ENCODE measurements around the gene FAM162A.

FAM162A gene

GRCh38 chr3:122406198-122406597, 22.2 kb downstream of the FAM162A start:
- Histone ChIP-seq H3K79me2 (ENCODE audit: low read length) (peaks cover 5% of the 10 kb centered on the region; the same call in 1 of the 2 replicates), H3K9me3 (ENCODE audit: insufficient read depth, low read length) (no peaks in the 10 kb centered on the region), H4K20me1 (ENCODE audit: insufficient read depth, low read length) (peaks cover 10% of the 10 kb centered on the region; the same call in 1 of the 2 replicates), H3K4me1 (ENCODE audit: low read length) (no peaks in the 10 kb centered on the region), H3K36me3 (replicated peaks; ENCODE audit: low read depth, low read length) (peaks cover 75% of the 10 kb centered on the region), H3K9ac (ENCODE audit: low read length) (no peak overlapping the region), H3K27me3 (ENCODE audit: low read depth, low read length) (no peaks in the 10 kb centered on the region), H3K4me2 (ENCODE audit: low read length) (no peak overlapping the region), H3K27ac (ENCODE audit: low read length) (no peak overlapping the region), H3K4me3 (ENCODE audit: low read length) (no peak overlapping the region), H2AFZ (ENCODE audit: low read depth, low read length) (no peak overlapping the region)
- TF ChIP-seq CTCF (IDR thresholded peaks at IDR 0.05; ENCODE audit: low read depth, low read length) (no peak), EZH2phosphoT487 (IDR thresholded peaks at IDR 0.05; ENCODE audit: low read depth) (no peak)

GRCh38 chr3:122407946-122408345, 24.0 kb downstream of the FAM162A start:
- H4K20me1 ChIP-seq (ENCODE audit: insufficient read depth, low read length), result peaks cover under 1% of the 10 kb centered on the region; the same call in 1 of the 2 replicates

GRCh38 chr3:122409446-122409845, 25.5 kb downstream of the FAM162A start:
- H3K9me3 ChIP-seq (ENCODE audit: insufficient read depth, low read length), result no peaks in the 10 kb centered on the region
- H3K27ac ChIP-seq (ENCODE audit: low read length), result no peak overlapping the region
- H4K20me1 ChIP-seq (ENCODE audit: insufficient read depth, low read length), result no peaks in the 10 kb centered on the region
- TF ChIP-seq CTCF (IDR thresholded peaks at IDR 0.05; ENCODE audit: low read depth, low read length) (no peak), EZH2phosphoT487 (IDR thresholded peaks at IDR 0.05; ENCODE audit: low read depth) (no peak)
- no peaks in the 10 kb centered on the region for H3K27me3 ChIP-seq (ENCODE audit: low read depth, low read length)
- no peak overlapping the region for H2AFZ ChIP-seq (ENCODE audit: low read depth, low read length)
- H3K4me1 ChIP-seq (ENCODE audit: low read length), result no peaks in the 10 kb centered on the region
- no peak overlapping the region for H3K4me2 ChIP-seq (ENCODE audit: low read length)
- H3K9ac ChIP-seq (ENCODE audit: low read length), result no peak overlapping the region
- peaks cover 22% of the 10 kb centered on the region for H3K79me2 ChIP-seq (ENCODE audit: low read length)
- peaks cover 65% of the 10 kb centered on the region for H3K36me3 ChIP-seq (replicated peaks; ENCODE audit: low read depth, low read length)
- H3K4me3 ChIP-seq (ENCODE audit: low read length), result no peak overlapping the region

More at GRCh38 chr3:122407946-122408345, 24.0 kb downstream of the FAM162A start:
- Histone ChIP-seq H3K27ac (ENCODE audit: low read length) (no peak overlapping the region), H3K36me3 (replicated peaks; ENCODE audit: low read depth, low read length) (peaks cover 75% of the 10 kb centered on the region), H3K4me2 (ENCODE audit: low read length) (no peak overlapping the region), H2AFZ (ENCODE audit: low read depth, low read length) (no peak overlapping the region), H3K9ac (ENCODE audit: low read length) (no peak overlapping the region), H3K79me2 (ENCODE audit: low read length) (peaks cover 7% of the 10 kb centered on the region), H3K27me3 (ENCODE audit: low read depth, low read length) (no peaks in the 10 kb centered on the region), H3K4me3 (ENCODE audit: low read length) (no peak overlapping the region), H3K9me3 (ENCODE audit: insufficient read depth, low read length) (no peaks in the 10 kb centered on the region), H3K4me1 (ENCODE audit: low read length) (no peaks in the 10 kb centered on the region)
- TF ChIP-seq CTCF (IDR thresholded peaks at IDR 0.05; ENCODE audit: low read depth, low read length) (no peak), EZH2phosphoT487 (IDR thresholded peaks at IDR 0.05; ENCODE audit: low read depth) (no peak)

- Histone ChIP-seq H3K27ac (ENCODE audit: low read length) (no peak overlapping the region), H3K79me2 (ENCODE audit: low read length) (peaks cover 29% of the 10 kb centered on the region), H4K20me1 (ENCODE audit: insufficient read depth, low read length) (no peaks in the 10 kb centered on the region), H3K9ac (ENCODE audit: low read length) (no peak overlapping the region), H3K4me3 (ENCODE audit: low read length) (no peak overlapping the region), H3K4me2 (ENCODE audit: low read length) (no peak overlapping the region), H2AFZ (ENCODE audit: low read depth, low read length) (no peak overlapping the region), H3K9me3 (ENCODE audit: insufficient read depth, low read length) (no peaks in the 10 kb centered on the region), H3K27me3 (ENCODE audit: low read depth, low read length) (no peaks in the 10 kb centered on the region), H3K4me1 (ENCODE audit: low read length) (peaks cover 5% of the 10 kb centered on the region), H3K36me3 (replicated peaks; ENCODE audit: low read depth, low read length) (peaks cover 60% of the 10 kb centered on the region)
- TF ChIP-seq EZH2phosphoT487 (IDR thresholded peaks at IDR 0.05; ENCODE audit: low read depth) (no peak), CTCF (IDR thresholded peaks at IDR 0.05; ENCODE audit: low read depth, low read length) (no peak)
Measured at GRCh38 chr3:122410111-122410510, 26.1 kb downstream of the FAM162A start.
